Nephron progenitor cell (in vitro differentiated cells): ENCODE results near the gene HSPB6.

Experiments used
- DNase-seq: peaks from one replicate; pipeline ENCODE4 v3.0.0; 2021
- H3K27ac Mint-ChIP-seq: 2 replicates; pipeline ENCODE4 v1.8.0; 2021; ENCODE audit warnings: mild to moderate bottlenecking, moderate library complexity, mixed read lengths
- H3K27me3 Mint-ChIP-seq: 2 replicates; pipeline ENCODE4 v1.8.0; 2021; ENCODE audit warnings: mild to moderate bottlenecking, low read depth, mixed read lengths; ENCODE audit not compliant: poor library complexity
- H3K36me3 Mint-ChIP-seq: 2 replicates; pipeline ENCODE4 v1.8.0; 2021; ENCODE audit warnings: low read depth, mixed read lengths
- H3K4me1 Mint-ChIP-seq: 2 replicates; pipeline ENCODE4 v1.8.0; 2021; ENCODE audit warnings: mixed read lengths
- H3K4me3 Mint-ChIP-seq: 2 replicates; pipeline ENCODE4 v1.8.0; 2021; ENCODE audit warnings: mild to moderate bottlenecking, moderate library complexity, mixed read lengths
- H3K9me3 Mint-ChIP-seq: 2 replicates; pipeline ENCODE4 v1.8.0; 2021; ENCODE audit warnings: mild to moderate bottlenecking, moderate library complexity, mixed read lengths
- CTCF ChIP-seq: fragments of 200-600 bp; sonication (generic); IDR thresholded peaks from 2 replicates; pipeline ENCODE4 v1.5.0; 2021; ENCODE audit warnings: antibody characterized with exemption

HSPB6 gene

GRCh38 chr19:35748106-35749020 lies 8.5 kb downstream of the HSPB6 start, which contains the start of gene LIN37:
Gene LIN37, plus strand, starts transcription at chr19:35748576. Its CDS starts 149 bp downstream, at chr19:35748725.
- Mint-ChIP-seq H3K27me3 (no peaks in the 10 kb centered on the region), H3K4me1 (peaks cover 47% of the 10 kb centered on the region), H3K9me3 (no peaks in the 10 kb centered on the region), H3K36me3 (no peaks in the 10 kb centered on the region), H3K4me3 (peak within 1 kb of the TSS; percentile 100), H3K27ac (no peak within 1 kb of the TSS)
- peak; percentile 96 for DNase-seq
- TF ChIP-seq CTCF = no peak

GRCh38 chr19:35746531-35746930 lies 10.3 kb downstream of the HSPB6 start:
- no peaks in the 10 kb centered on the region for H3K9me3 Mint-ChIP-seq
- peak overlapping the region; percentile 100 for H3K4me3 Mint-ChIP-seq
- H3K4me1 Mint-ChIP-seq = peaks cover 56% of the 10 kb centered on the region
- peaks cover 2% of the 10 kb centered on the region for H3K27me3 Mint-ChIP-seq
- H3K27ac Mint-ChIP-seq = peak overlapping the region; percentile 100
- no peak for TF ChIP-seq CTCF
- H3K36me3 Mint-ChIP-seq = peaks cover 5% of the 10 kb centered on the region
- no peak for DNase-seq

GRCh38 chr19:35746087-35746462 lies 10.8 kb downstream of the HSPB6 start:
- H3K27ac Mint-ChIP-seq = peak overlapping the region; percentile 100
- H3K36me3 Mint-ChIP-seq = peaks cover 5% of the 10 kb centered on the region
- H3K4me1 Mint-ChIP-seq = peaks cover 57% of the 10 kb centered on the region
- peaks cover 2% of the 10 kb centered on the region for H3K27me3 Mint-ChIP-seq
- no peak for DNase-seq
- H3K4me3 Mint-ChIP-seq = peak overlapping the region; percentile 100
- no peaks in the 10 kb centered on the region for H3K9me3 Mint-ChIP-seq
- TF ChIP-seq CTCF = no peak

GRCh38 chr19:35745328-35746086 lies 11.3 kb downstream of the HSPB6 start, which contains the start of the genes PSENEN and U2AF1L4:
Gene PSENEN, plus strand, starts transcription at chr19:35745651. Its CDS starts 280 bp downstream, at chr19:35745931.
Gene U2AF1L4, minus strand, starts transcription at chr19:35745418. Its CDS starts 27 bp downstream, at chr19:35745391.
- H3K36me3 Mint-ChIP-seq = peaks cover 5% of the 10 kb centered on the region
- no peak for TF ChIP-seq CTCF
- H3K9me3 Mint-ChIP-seq = no peaks in the 10 kb centered on the region
- peak within 1 kb of the TSS; percentile 100 for H3K4me3 Mint-ChIP-seq
- peak within 1 kb of the TSS; percentile 100 for H3K27ac Mint-ChIP-seq
- peak; percentile 93 for DNase-seq
- peaks cover 2% of the 10 kb centered on the region for H3K27me3 Mint-ChIP-seq
- peaks cover 60% of the 10 kb centered on the region for H3K4me1 Mint-ChIP-seq

GRCh38 chr19:35744430-35745327 lies 12.2 kb downstream of the HSPB6 start:
- Mint-ChIP-seq H3K4me3 (peak overlapping the region; percentile 100), H3K27ac (peak overlapping the region; percentile 100), H3K27me3 (peaks cover 2% of the 10 kb centered on the region), H3K36me3 (peaks cover 5% of the 10 kb centered on the region), H3K4me1 (peaks cover 62% of the 10 kb centered on the region), H3K9me3 (no peaks in the 10 kb centered on the region)
- no peak for TF ChIP-seq CTCF
- peak; percentile 91 for DNase-seq
